HuH-7 (cell line): ENCODE data around the gene AFF2.
"Not testable (repeated sequence)": the region's sequence is repeated elsewhere in the genome, so short reads cannot be mapped to it uniquely, and the experiment has no call there.

Experiments
- DNase-seq: peaks from one replicate; pipeline ENCODE4 v3.0.0; 2011; ENCODE audit warnings: low spot score

Gene AFF2

DNA sequence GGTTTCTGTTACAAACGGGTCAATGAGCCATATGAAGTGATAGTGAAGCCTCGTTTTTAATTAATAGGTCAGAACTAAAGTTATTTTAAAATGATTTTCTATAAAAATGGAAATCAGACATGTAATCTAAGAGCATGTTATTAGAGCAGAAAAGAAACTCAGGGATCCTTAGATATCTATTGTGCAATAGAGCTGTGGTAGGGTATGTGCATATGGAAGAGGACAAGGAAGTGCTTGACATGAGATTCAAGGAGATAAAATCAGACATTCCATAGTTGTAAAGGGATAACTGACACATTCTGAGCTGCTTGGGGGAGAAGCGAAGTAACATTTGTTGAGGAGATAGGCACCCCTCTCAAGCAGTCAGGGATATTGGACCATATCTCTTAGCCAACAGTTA is 143.0 kb downstream of the AFF2 start:
- DNase-seq: no peak

DNA sequence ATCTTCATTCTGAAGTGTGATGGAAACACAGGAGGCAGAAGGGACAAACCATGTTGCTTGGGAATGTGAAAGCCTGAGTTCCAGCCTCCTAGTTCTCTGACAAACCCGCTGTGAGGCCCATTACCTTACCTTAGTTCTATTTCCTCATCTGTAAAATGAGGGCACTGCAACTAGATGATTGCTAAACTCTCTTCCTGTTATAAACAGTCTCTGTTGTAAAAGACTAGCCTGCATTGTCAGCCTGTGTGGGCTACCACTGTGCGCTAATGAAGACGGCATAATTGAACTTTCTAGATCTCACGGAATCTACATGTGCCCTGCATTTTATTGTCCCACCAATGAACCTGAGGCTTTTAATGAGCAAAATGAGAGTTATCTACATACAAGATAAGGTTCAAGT is 147.2 kb downstream of the AFF2 start:
- DNase-seq: peak; percentile 12

DNA sequence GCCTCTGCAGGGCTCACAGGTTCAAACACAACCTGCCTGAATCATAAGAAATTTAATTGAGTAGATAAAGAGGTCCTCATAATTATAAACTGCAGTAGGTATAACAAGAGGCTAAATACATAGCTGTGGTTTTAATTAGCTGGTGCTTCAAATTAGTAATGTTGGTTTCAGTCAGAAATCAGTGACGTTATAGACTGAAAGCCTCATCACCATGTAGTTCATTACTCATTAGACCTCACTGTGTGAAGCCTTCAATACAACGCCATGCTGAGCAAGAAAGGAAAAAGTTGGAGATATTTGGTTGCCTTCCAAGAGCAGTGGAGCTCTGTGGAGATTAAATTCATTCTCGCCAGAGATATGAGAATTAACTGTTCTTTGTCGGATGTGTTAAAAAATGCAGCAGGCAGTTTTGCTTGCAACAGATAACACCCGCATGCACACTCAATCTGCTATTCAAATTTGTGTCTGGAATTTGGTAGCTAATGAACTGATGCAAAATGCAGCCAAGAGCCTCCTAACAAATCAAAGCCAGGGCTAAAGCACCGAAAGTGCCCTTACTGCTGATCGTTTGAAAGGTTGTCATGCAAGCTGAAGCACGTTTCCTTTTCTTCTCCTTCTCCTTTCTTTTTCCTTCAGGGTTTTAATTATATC is 148.9 kb downstream of the AFF2 start:
- no peak for DNase-seq

DNA sequence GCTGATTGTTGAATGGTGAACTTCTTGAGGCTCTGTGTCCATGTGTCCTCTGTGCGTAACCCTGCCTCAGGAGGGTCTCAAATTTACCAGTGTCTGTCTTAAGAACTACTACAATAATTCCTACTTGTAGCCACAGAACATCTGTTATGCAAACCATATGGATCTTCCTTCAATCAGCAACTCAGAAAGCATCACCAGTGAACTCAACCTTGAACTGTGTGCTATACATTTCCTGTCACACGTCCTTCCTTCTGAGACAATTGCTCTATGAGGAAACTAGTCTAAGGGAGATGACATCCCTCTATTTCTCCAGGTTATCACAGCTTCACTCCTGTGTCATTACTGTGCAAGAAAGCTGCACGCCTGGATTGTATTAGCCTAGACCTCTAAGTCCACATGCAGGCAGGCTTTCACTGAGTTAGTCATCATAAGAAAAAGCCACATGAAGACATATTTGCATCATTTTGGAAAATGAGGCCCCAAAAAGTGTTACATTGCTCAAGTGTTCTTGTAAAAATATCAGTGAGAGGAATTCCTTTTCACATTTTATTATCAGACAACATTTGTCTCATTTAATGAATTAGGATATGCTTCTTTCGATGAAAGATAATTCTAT is 157.8 kb downstream of the AFF2 start:
- no peak for DNase-seq

DNA sequence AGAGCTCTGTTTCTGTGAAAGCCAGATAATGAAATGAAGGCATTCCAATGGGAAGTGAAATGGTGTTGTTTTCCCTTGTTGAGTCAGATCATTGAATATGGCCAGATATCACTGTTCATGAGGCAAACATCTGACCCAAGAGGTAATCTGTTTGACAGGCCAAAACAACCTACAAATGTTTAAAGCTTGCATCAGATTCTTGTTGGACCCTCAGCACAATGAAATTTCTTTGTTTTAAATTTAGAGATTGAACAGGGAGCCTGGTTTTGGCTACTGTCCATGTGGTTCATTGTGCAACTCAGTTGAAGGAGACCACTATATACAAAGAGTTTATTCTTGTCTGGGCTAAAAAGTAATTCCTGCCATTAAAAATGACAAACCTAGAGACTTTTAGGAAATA is 159.1 kb downstream of the AFF2 start:
- DNase-seq: no peak

DNA sequence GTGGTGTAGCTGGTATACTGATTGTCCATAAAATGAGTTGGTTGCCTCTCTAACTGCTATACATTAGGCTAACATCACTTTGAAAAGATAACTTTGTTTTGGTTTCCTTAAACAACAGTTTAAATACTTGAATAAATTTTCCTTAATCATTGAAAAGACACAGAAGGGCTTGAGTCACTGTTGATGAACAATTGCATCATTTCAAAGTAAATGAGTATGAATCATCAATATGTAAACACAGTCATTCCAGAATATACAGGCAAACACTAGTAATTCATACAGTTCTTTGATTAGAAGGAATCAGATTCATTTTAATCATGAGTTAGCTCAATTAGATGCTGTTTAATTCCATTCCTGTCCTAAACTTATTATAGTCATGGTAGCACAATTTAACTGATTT is 160.6 kb downstream of the AFF2 start:
- no peak for DNase-seq

DNA sequence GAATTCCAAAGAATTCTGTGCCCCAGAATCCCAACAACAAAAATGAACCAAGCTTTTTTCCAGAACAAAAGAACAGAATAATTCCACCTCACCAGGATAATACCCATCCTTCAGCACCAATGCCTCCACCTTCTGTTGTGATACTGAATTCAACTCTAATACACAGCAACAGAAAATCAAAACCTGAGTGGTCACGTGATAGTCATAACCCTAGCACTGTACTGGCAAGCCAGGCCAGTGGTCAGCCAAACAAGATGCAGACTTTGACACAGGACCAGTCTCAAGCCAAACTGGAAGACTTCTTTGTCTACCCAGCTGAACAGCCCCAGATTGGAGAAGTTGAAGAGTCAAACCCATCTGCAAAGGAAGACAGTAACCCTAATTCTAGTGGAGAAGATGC is 161.6 kb downstream of the AFF2 start:
- DNase-seq: no peak

DNA sequence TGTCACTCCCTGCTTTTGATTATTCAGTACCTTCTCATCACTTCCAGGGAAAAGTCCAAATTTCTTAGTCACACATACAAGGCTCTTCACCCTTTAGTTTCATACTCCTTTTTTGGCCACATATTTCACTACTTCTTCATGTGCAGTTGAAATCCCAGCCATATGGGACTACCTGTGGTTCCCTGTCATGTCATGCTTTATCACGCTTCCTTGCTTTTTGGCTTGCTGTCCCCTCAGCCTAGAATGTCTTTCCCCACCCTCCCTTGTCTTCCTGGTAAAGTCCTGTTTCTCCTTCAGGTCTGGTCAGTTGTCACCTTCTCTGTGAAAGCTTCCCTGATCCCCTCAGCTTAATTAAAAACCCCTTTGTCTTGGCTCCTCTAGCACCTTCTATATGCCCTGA is 163.8 kb downstream of the AFF2 start:
- DNase-seq: no peak

DNA sequence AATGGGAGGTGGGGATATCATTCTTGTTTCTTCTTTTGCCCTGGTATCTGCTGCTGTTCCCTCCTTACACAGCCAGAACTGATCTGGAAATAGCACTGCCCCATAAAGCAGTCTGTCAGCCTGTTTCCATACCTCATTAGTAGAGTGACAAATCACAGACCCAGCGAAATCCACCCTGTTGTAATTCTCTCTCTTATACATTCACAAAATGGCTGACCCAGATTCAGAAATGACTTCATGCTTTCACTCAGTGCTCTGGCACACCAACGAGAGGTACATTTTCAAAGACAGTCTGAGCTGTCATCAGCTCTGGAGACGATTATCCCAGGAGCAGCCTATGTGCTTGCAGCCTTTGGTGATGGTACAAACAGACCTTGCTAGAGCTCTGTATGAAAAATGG is 164.6 kb downstream of the AFF2 start:
- no peak for DNase-seq

DNA sequence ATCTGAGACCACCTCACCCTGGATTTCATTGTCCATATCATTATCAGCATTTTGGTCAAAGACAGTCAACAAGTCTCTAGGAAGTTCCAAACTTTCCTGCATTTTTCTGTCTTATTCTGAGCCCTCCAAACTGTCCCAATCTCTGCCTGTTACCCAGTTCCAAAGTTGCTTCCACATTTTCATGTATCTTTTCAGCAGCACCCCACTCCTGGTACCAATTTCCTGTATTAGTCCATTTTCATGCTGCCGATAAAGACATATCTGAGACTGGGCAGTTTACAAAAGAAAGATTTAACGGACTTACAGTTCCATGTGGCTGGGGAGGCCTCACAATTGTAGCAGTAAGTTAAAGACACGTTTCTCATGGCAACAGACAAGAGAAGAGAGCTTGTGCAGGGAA is 168.8 kb downstream of the AFF2 start:
- not testable (repeated sequence) for DNase-seq

DNA sequence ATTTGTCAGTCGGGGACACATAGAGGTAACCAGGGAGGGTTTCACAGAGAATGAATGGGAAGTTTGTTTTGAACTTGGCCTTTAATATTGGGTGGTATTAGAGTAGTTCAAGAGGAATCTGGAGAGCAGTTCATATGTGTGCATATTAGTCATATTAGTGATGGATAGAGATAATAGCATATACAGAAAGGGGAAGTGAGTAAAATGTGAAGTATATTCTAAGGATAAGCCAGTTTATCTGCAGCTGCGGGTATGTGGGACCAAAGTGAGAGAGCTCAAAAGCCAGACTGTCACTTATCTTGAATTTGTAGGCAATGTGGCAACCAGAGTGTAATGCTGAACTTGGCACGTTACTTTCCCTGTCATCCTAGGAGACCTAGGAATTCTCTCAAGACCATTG is 169.9 kb downstream of the AFF2 start:
- DNase-seq: no peak

DNA sequence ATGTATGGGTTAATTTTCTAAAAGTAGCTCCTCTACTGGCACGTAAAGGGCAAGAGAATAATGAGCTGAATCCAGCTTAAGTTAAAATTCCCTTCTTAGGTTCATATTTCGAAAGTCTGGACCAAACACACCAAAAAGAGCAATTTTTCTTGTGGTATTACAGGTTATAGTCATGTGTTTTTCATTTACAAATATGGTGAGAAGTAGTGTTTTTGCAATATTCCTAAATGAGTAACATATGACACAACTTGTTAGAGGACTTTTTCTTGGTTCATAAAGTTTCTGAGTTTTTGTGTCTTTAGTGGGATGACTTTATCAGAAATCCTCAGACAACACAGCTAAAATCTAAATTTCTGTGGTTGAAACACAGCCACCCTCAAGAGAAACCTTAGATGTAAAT is 172.1 kb downstream of the AFF2 start:
- DNase-seq: no peak

DNA sequence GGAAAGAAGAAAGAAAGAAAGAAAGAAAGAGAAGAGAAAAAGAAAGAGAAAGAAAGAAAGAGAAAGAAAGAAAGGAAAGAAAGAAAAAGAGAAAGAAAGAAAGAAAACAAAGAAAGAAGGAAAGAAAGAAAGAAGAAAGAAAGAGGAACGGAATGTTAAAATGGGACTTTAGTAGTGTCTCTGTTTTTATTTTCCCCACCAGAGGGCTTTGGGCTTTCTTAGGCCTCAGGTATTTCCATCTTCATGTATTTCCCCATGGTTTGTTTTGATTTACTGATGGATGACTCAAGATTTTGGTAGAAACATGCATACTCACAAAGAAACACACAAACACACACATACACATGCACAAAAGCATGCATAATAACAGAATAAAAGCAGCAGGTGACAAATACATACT is 181.2 kb downstream of the AFF2 start:
- DNase-seq: no peak

DNA sequence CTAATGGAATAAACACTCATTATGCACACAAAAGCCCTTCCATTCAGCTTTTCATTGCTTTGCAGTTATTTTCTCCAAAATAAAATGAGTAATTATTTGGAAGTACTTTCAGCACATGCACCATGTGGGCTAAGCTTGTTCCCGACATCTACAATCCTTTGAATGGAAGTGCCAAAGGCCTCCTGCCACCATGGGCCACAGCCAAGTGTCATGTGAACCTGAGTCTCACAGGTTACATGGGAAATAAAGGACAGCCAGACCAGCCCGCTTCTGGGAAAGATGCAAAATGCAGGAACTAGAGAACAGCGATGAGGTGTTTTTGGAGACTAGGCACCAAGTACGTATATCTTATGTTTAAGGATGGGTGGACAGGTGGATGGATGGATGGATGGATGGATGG is 181.8 kb downstream of the AFF2 start:
- DNase-seq: no peak

DNA sequence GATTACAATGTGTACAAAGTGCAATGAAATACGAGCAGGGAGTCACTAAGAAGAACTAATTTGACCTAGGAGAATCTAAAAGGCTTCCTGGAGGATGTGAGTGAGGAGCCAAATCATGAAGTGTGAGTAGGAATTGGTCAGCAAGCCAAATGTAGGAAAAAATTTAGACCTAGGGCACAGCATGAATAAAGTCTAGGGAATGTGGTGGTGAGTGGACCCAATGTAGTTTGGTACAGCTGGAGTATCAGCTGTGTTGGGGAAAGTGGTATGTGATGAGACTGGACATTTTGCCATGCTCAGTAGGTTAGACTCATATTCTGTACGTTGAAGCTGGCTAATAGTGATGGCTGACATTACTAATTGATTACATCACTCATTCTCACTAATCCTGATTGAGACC is 191.0 kb downstream of the AFF2 start:
- DNase-seq: no peak

DNA sequence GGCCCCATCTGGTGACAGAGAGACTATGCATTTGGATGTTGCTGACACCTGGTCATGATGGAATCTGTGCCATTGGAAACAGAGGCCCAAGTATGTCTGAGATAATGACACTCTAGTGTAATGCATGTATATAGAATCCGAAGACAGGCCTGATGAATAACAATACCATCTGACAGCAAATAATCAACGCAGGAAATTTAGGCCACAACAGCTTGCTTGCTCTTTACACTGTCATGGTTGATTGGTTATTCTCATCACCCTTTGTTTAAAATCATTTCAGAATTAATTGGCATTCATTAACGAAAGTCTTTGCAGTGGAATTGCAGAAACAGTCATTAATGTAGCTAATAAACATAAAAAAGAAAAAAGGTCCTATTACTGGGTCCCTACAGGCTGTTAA is 194.8 kb downstream of the AFF2 start:
- no peak for DNase-seq

DNA sequence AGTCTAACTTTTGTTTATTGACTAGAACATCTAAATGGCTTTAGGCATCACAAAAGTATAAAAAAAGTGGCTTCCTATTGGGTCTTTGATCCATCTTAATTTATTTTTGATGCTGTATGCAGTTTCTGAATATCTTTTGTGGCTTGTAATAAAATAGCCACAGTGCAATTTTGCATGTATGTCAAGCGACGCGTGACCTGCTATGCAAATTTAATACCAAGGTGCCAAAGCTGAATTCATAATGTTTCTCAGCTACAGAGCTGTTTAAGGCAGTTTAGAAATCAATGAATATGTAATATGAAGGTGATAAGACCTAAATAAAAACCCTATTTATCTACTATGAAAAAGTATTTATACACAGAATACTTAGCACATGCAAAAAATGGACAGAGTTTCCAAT is 197.8 kb downstream of the AFF2 start:
- no peak for DNase-seq

DNA sequence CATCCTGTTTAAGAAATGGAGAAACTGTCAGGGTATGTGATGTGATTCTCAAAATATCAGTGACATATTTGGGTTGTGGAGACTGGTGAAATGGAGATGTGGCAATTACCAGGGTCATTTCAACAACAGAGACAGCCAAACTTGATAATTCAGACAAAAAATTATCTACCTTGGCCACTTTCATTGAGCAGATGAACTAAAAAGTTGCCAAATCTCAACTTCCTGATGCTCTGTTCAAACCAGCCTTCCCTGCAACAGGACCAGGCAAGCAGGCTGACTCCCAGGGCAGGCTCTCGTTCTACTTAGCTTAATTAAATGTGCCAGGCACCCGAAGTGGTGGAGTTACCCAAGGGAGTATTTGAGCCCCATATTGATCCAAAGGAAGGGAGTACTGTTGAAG is 199.6 kb downstream of the AFF2 start:
- DNase-seq: no peak

DNA sequence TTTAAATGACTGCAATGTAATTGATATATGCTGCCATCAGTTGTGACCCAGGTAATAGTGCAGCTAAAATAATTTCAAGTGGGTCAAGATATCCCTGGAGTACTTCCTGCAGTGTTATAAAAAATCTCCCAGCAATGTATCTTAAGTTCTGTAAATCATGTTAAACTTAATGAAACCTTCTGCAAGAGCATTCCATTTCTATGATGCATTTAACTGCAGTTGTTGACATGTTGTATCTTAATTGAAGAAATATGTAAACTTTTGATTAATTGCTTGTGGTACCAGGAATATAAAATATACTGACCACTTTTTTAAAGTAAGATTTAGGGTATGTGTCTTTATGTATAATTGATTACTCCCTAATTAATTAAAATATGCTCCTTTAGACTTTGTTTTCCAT is 213.6 kb downstream of the AFF2 start:
- DNase-seq: no peak

DNA sequence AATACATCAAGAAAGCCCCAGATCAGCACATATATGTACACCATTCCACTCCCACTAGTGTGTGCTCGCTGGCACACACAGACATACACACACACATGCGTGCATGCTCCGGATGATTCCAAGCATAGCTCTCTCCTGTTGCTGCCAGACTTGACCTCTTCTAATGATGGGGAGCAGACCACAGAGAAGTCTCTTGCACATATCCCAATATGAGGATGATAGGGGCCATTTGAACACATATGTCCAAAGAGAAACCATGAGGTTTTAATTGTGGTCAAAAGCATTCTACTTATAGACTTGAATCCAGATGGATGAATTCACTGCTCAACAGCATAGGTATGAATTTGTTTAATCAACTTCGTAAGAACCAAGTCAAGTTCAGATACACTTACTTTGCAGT is 214.9 kb downstream of the AFF2 start:
- DNase-seq: no peak

DNA sequence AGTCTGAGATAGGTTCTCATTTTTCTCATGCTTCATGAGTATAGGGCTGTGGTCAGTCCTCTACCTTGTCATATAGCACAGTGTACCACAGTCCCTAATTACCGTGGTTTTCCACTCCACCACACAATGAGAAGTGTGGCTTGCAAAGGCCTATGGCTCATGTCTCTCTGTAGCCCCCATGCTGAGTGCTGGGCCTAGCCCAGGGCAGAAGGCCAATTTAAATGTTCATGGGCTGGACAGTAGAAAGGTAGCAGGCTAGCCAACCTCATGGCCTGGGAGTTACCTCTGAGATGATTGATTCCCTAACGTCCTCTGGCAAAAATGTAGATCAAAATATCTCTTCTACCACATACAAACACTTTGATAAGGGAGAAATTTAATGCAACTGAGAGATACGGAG is 222.5 kb downstream of the AFF2 start:
- no peak for DNase-seq

DNA sequence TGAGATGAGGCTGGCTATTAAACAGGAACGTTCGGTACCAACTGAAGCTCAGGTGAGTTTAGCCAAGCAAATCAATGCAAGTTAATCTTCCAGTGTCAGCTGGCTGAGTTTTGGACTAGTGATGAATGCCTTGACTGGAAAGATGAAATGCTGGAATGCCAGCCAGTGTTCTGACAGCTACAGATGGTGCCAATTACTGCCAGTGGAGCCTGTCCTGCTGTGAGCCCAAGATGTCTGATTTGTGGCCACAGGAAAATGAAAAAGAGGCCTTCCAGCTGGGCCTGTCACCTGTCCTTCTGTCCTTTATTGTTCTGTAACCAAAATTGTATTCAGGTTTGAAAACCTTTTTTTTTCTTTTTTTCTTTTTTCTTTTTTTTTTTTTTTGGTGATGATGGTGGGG is 223.1 kb downstream of the AFF2 start:
- DNase-seq: no peak

DNA sequence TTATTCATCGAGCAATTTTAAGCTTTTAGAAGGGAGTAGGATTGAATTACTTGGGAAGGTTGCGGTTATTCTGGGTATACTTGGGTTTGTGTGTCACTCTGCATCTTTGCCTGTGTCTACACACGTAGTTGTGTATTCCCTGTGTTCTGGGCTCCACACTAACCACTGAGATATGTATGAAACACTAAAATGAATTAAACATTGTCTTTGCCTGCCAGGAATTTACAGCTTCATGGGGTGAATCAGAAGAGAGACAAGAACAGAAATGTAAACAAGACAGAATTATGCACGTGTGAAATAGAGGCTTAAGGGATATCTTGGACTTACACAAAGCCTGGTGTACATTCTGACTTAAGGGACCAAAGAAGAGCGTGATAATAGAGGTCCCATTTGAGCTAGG is 228.5 kb downstream of the AFF2 start:
- no peak for DNase-seq

DNA sequence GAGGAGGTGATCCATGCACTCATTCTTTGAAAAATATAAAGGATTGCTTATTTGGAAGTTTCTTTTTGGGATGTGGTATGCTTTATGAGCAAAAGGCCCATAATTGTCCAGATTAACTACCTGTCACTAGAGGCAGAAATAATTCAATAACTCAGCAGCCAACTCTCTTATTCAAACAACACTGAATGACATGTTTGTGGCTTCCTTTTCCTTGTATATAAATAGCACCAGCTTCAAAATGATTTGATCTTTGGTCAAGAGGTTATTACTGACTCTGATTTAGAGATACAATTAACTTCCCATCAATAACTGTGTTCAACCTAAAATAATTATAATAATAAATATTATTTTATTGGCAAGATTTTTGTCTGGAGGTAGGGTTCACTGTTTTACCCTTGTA is 232.3 kb downstream of the AFF2 start:
- DNase-seq: no peak

DNA sequence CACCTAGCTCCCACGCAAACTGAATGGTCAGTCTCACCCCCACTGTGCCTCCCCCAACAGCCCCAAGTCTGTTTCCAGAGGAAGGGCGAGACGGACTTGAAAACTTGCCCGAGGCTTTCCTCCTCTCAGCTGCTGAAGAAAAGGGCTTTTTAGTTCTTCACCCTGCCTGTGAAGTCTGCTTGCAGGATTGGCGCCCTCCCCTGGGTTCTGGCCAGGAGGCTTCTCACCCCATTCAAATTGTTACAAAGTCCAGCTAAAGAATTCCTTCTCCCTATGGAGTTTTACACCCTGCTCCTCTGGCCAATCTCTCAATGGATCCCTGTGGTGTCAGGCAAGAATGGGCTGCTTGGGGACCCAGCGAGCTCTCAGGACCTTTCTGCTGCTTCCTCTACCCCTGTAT is 241.0 kb downstream of the AFF2 start:
- DNase-seq: no peak
